Measurements from ENCODE around the gene SYT13. TPM values are rescaled to one million over a fixed set of nuclear protein-coding genes. Genes with fewer than 3 reads are reported as not detected.

SYT13 gene
- total RNA-seq, 6 donors from 2014 or later: 0.11 to 0.78 (median 0.30) TPM; not detected in 3

DNA sequence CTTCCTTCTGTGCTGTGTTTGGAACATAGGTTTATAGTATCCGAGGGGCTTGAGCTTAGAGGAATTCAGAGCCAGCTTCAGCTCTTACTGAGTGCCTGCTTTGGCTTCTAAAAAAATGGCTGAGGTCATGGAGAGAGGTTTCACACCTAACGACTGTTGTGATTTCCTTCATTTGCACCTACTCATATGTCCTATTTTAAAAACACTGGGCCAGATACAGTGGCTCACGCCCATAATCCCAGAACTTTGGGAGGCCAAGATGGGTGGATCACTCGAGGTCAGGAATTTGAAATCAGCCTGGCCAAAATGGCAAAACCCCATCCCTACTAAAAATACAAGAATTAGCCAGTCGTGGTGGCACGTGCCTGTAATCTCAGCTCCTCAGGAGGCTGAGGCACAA is 38.3 kb upstream of the SYT13 start:
- peaks cover 0 to 6% (median 1%) of the 10 kb centered on the region in 4 donors for H3K9me3 ChIP-seq
- WGBS, 2 donors: 61 to 82% methylated on average over 5 to 6 of the region's 6 CpGs
- ATAC-seq (ENCODE audit: low FRiP score in 2 of 2) (no peak), DNase-seq (no peak)
- H3K4me3 ChIP-seq: no peak overlapping the region
- no peaks in the 10 kb centered on the region for H3K4me1 ChIP-seq
- no peaks in the 10 kb centered on the region for H3K27me3 ChIP-seq
- H3K36me3 ChIP-seq: no peaks in the 10 kb centered on the region
- TF ChIP-seq EP300 (IDR thresholded peaks at IDR 0.05) (no peak), POLR2AphosphoS5 (IDR thresholded peaks at IDR 0.05) (no peak), POLR2A (IDR thresholded peaks at IDR 0.05) (no peak)
- TF ChIP-seq, protein P1, sequence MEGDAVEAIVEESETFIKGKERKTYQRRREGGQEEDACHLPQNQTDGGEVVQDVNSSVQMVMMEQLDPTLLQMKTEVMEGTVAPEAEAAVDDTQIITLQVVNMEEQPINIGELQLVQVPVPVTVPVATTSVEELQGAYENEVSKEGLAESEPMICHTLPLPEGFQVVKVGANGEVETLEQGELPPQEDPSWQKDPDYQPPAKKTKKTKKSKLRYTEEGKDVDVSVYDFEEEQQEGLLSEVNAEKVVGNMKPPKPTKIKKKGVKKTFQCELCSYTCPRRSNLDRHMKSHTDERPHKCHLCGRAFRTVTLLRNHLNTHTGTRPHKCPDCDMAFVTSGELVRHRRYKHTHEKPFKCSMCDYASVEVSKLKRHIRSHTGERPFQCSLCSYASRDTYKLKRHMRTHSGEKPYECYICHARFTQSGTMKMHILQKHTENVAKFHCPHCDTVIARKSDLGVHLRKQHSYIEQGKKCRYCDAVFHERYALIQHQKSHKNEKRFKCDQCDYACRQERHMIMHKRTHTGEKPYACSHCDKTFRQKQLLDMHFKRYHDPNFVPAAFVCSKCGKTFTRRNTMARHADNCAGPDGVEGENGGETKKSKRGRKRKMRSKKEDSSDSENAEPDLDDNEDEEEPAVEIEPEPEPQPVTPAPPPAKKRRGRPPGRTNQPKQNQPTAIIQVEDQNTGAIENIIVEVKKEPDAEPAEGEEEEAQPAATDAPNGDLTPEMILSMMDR (IDR thresholded peaks at IDR 0.05): no peak
- H3K27ac ChIP-seq: no peak overlapping the region

DNA sequence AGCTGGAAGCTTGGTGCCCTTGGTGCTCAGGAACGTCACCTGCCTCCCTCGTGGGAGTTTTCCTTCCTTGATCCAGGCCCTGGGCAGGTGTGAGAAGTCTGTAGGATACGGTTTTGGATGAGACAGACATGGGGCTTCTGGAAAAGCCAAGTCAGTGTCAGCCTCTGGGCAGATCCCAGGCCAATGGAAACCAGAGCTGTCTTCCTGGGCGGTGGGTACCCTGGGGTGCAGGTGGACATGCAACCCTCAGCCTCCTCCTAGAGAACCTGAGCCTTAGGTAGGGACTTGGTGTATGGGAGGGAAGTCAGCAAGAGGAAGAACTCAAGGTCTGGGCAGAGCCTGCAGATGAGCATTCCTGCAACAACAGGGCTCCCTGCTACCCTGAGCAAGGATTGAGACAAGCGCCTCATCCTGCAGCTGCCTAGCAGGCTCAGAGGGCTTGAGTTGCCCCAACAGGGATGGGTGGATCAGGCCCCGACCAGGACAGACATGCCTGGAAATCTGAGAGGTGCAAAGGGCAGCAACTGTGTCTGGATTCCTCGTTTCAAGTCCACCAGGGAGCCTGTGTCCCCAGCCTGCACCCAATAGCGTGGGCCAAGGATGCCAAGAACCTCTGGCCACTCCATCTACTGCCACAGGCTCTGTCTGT is 37.6 kb upstream of the SYT13 start:
- no peak overlapping the region for H3K4me3 ChIP-seq

GRCh38 chr11:45322891-45323600 is 36.9 kb upstream of the SYT13 start:
- Histone ChIP-seq H3K4me1 (no peaks in the 10 kb centered on the region), H3K27me3 (no peaks in the 10 kb centered on the region), H3K9me3 (peaks cover 0 to 6% (median 1%) of the 10 kb centered on the region in 4 donors), H3K36me3 (no peaks in the 10 kb centered on the region), H3K4me3 (no peak overlapping the region), H3K27ac (no peak overlapping the region)
- WGBS, 2 donors: 60 to 84% methylated on average over 6 to 7 of the region's 7 CpGs
- DNase-seq (no peak), ATAC-seq (ENCODE audit: low FRiP score in 2 of 2) (no peak)
- TF ChIP-seq, protein P1 (IDR thresholded peaks at IDR 0.05): no peak
- TF ChIP-seq EP300 (IDR thresholded peaks at IDR 0.05): no peak
- TF ChIP-seq POLR2AphosphoS5 (IDR thresholded peaks at IDR 0.05): no peak
- TF ChIP-seq POLR2A (IDR thresholded peaks at IDR 0.05): no peak

More for the DNA sequence above, 37.6 kb upstream of the SYT13 start:
- H3K4me1 ChIP-seq: no peaks in the 10 kb centered on the region
- ATAC-seq (ENCODE audit: low FRiP score in 2 of 2) (no peak), DNase-seq (no peak)
- no peaks in the 10 kb centered on the region for H3K36me3 ChIP-seq
- no peaks in the 10 kb centered on the region for H3K27me3 ChIP-seq
- 83% methylated on average over 6 to 8 of the region's 8 CpGs for WGBS, 2 donors
- no peak for TF ChIP-seq EP300 (IDR thresholded peaks at IDR 0.05)
- TF ChIP-seq POLR2A (IDR thresholded peaks at IDR 0.05): no peak
- TF ChIP-seq, protein P1 (IDR thresholded peaks at IDR 0.05): no peak
- TF ChIP-seq POLR2AphosphoS5 (IDR thresholded peaks at IDR 0.05): no peak
- no peak overlapping the region for H3K27ac ChIP-seq
- H3K9me3 ChIP-seq: peaks cover 0 to 6% (median 1%) of the 10 kb centered on the region in 4 donors

- TF ChIP-seq POLR2A (IDR thresholded peaks at IDR 0.05): no peak
- no peak for TF ChIP-seq POLR2AphosphoS5 (IDR thresholded peaks at IDR 0.05)
- TF ChIP-seq EP300 (IDR thresholded peaks at IDR 0.05): no peak
- TF ChIP-seq, protein P1 (IDR thresholded peaks at IDR 0.05): no peak
- no peaks in the 10 kb centered on the region for H3K36me3 ChIP-seq
- DNase-seq (no peak), ATAC-seq (ENCODE audit: low FRiP score in 2 of 2) (no peak)
- H3K27me3 ChIP-seq: no peaks in the 10 kb centered on the region
- 68 to 78% methylated on average over 8 of the region's 8 CpGs for WGBS, 2 donors
- H3K4me3 ChIP-seq: no peak overlapping the region
- H3K27ac ChIP-seq: no peak overlapping the region
- H3K9me3 ChIP-seq: peaks cover 0 to 3% (median 1%) of the 10 kb centered on the region in 4 donors
- H3K4me1 ChIP-seq: no peaks in the 10 kb centered on the region
Observed at GRCh38 chr11:45322111-45322705, 36.1 kb upstream of the SYT13 start.

Data from upper lobe of left lung (tissue), 6 donors.